Stimulated activated CD8-positive, alpha-beta memory T cell treated with anti-CD3 and anti-CD28 coated beads, Interleukin-7, amount 100 ng/mL, for 1 hour (primary cell): ENCODE results near the gene RAB13.
"Not testable (repeated sequence)": the region's sequence is repeated elsewhere in the genome, so short reads cannot be mapped to it uniquely, and the experiment has no call there.

Experiments
- DNase-seq, 2 donors: peaks; one replicate each; pipeline ENCODE4 v3.0.0-alpha.2; 2020; ENCODE audit warnings: low read depth in 2 of 2

The RAB13 gene

DNA sequence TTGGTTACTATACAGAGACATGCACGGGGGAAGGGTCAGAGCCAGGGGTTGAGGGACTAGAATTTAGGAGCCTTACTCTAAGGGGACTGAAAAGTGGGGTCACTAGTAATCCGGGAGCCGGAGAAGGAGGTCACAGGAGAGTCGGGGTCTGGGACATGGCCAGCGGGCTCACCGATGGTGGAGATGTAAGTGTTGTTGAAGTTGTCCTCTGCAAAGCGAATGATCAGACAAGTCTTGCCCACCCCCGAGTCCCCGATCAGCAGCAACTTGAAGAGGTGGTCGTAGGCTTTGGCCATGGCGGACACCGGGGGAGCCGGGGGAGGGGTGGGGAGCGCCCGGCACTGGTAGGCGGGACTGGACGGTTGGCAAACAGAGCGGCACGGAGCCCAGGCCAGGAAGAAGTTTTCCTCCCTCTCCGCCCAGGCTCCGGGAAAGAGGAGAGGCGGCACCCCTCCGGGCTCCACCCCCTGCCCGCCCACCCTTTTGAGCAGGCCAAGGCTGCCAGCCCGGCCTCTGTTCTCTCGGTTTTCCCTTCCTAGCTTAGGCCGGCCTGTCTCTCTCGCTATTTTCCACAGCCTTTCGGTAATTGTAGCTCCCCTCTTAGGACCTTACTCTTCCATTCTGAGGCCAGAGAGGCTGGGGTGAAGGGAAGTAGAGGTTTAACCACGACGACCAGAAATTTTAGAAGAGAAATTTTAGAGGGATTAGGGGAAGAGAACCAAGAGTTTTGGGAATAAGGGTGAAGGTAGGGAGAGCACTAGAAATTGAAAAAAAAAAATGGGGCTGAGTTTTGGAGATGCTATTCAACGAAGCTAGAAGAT, at the start of gene RAB13:
TSS of gene RAB13 (minus strand) at position 399 of the 821 bp plus-strand sequence. CDS start at position 296, 103 bp downstream.
- no peak for DNase-seq

DNA sequence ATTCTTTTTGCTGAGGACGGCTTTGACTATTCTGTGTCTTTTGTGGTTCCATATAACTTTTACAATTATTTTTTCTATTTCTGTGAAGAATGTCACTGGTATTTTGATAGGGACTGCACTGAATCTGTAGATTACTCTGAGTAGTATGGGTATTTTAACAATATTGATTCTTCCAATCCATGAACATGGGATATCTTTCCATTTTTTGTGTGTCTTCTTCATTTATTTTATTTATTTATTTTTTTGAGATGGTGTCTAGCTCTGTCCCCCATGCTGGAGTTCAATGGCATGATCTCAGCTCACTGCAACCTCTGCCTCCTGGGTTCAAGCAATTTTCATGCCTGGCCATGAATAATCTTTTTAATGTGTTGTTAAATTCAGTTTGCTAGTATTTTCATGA, 47.6 kb upstream of the RAB13 start:
- not testable (repeated sequence) for DNase-seq

DNA sequence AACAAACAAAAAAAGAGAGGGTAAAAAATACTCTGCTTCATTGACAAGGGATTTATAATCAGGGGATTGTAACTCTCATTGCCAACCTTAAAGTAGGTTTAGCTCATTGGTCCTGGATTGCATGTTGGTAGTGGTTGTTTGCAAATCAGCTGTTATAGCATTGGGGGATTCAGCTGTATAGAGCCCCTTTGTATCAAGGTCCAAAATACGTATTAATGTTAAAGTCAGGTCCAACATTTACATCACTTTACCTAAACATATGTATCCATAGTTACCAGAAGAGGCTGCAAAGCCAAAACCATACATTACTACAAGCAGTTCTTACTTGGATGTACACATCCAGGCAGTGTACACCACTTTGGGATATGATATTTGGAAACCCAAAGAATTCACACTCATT, 33.8 kb upstream of the RAB13 start:
- DNase-seq: no peak

DNA sequence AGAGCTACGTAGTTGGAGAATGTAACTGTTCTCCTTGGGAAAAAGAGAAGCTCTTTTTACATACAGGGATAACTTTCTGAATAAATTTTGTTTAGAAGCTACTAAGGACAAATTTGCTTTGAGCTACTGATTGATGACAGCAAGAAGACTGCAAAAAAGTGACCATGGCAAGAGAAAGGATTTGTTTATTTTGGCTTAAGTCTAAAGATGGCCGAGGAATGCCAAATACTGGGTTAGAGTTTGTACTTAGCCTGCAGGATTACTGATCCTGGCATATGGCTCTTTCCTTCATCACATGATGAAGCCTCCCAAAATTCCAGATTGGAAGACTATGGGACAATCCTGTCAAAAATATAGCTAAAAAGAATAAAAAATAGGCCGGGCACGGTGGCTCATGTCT, 33.1 kb upstream of the RAB13 start:
- DNase-seq: no peak

DNA sequence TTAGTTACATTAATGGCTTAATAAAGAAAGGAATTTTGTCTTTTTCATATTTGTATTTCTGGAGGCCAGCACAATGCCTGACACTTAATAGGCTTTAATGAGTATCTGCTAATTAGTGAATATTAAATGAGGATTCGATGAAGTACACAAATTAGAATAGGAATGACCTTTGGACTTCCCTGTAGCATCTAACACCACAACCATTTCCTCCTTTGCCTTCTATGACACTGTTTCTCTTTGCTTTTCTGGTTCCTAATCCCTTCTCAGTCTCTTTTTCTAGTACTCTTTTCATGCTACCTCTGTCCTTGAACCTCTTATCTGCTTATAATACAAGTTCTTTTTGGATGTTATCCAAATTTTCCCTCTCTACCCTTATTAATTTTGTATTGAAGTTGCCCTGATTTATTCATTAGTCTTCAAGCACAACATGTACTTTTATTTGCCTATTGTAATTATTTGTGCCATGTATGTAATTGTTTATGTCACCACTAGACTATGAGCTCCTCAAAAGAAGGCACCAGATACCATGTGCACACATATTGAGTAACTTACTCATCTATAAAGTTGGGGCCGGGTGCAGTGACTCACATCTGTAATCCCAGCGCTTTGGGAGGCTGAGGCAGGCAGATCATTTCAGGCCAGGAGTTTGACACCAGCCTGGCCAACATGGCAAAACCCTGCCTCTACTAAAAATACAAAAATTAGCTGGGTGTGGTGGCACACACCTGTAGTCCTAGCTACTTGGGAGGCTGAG, 28.2 kb upstream of the RAB13 start:
- no peak for DNase-seq

DNA sequence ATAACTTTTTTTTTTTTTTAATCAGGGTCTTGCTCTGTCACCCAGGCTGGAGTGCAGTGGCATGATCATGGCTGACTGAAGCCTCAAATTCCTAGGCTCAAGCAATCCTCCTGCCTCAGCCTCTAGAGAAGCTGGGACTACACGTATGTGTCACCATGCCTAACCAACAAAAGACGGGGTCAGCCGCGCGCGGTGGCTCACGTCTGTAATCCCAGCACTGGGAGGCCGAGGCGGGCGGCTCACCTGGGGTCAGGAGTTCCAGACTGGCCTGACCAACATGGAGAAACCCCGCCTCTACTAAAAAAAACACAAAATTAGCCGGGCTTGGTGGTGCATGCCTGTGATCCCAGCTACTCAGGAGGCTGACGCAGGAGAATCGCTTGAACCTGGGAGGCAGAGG, 26.4 kb upstream of the RAB13 start:
- not testable (repeated sequence) for DNase-seq

DNA sequence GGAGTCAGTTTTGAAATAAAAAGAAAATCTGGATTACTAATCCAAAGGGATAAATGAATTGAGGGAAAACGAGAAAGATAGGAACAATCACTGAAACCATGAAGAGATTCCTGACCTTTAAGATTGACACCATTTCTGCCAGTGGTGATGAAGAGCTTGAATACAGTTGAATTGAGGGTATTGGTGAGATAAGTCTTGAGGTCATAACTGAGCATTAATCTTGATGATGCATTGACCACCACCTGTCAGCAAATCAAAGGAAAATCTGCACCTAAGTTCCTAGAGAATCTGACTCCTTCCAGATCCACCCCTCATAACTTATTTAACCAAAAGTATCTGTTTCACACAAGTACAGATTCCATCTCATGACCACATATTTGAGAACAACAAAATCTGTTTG, 26.0 kb upstream of the RAB13 start:
- no peak for DNase-seq

DNA sequence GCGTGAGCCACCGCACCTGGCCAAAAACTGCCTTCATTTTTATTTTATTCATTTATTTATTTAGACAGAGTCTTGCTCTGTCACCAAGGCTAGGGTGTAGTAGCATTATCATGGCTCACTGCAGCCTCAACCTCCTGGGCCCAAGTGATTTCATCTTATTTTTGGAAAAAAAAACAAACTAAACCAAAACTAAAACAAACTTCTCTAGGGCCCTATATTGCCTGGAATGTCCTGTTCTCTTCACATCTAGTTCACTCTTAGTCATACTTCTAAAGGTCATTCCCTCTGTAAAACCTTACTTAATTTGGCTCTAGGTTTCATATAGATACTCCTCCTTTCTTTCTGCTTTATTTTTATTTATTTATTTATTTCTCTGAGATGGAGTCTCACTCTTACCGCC, 20.0 kb upstream of the RAB13 start:
- no peak for DNase-seq

DNA sequence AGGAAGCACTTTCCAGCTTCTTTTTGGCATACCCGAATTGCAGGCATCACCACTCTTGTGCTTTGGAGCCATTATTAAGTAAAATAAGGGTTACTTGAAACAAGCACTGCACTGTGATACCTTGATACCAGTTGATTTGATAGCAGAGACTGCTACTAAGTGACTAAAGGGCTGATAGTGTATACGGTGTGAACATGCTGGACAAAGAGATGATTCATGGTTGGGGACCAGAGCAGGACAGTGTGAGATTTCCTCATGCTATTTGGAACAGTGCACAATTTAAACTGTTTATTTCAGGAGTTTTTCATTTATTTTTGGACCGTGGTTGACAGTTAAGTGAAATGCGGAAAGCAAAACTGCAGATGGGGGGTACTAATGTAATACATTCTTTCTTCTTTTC, 14.3 kb upstream of the RAB13 start:
- no peak for DNase-seq

DNA sequence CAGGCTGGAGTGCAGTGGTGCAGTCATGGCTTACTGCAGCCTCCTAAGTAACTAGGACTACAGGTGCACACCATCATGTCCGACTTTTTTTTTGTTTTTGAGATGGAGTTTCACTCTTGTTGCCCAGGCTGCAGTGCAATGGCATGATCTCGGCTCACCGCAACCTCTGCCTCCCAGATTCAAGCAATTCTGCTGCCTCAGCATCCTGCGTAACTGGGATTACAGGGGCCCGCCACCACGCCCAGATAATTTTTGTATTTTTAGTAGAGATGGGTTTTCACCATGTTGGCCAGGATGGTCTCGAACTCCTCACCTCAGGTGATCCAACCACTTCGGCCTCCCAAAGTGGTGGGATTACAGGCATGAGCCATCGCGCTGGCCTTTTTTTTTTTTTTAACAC, 10.7 kb upstream of the RAB13 start:
- DNase-seq: not testable (repeated sequence)

DNA sequence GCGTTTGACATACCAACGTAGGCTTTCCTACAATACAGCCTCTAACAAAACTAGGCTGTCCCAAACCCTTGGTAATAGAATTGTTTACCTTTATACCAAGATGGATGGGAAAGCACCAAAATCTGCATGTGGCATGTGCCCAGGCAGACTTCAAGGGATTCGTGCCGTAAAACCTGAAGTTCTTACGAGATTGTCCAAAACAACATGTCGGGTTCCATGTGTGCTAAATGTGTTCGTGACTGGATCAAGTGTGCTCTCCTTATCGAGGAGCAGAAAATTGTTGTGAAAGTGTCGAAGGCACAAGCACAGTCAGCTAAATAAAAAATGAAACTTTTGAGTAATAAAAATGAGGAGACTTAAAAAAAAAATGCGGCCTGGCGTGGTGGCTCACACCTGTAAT, 9.5 kb upstream of the RAB13 start:
- no peak for DNase-seq

DNA sequence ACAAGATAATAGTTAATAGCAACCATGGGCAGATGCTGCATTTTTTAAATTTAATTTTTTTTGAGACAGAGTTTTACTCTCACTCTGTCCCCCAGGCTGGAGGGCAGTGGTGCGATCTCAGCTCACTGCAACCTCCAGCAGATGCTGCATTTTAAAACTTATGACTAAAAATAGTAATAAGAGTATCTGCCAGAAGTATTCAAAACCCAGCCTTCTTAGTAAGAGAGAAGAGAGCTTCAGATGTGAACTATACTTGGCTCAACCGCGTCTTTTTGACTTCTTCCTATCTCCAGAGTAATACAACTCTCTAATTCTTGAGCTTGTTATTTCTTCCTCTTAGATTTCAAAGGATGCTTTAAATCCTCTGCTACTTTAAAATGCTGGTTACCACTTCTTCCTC, 9.1 kb upstream of the RAB13 start:
- no peak for DNase-seq

DNA sequence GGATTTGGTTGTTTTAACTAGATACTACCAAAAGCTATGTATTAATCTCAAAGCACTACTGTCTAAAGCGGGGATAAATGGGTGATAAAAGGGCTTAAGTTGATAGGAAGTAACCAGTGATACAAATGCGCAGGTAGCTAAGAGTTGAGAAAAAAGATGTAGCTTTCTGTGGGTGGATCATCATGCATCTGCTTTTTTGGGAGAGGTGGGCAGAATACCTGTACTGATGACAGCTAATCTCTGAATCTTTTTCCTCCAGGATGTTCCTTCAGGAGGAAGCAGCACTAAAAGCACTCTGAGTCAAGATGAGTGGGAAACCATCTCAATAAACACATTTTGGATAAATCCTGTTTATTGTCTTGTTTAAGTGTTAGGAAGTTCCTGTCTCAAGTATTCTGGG, 5.7 kb upstream of the RAB13 start:
- no peak for DNase-seq

DNA sequence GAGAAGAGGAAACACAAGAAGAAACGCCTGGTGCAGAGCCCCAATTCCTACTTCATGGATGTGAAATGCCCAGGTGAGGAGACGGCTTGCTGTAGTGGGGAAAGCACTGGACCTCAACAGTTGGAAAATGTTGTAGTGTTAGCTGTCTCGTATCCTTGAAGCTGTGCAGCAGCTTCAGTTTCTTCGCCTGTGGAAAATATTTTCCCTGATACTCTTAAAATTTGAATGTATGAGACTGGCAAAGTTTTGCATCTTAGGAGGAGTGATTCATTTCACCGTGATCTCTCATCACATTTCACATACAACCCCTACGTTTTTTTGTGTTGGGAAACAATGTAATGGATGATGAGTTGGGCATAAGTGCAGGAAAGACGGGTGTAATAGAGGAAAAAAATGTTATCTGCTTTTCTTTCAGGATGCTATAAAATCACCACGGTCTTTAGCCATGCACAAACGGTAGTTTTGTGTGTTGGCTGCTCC, 5.1 kb upstream of the RAB13 start:
- DNase-seq: no peak

DNA sequence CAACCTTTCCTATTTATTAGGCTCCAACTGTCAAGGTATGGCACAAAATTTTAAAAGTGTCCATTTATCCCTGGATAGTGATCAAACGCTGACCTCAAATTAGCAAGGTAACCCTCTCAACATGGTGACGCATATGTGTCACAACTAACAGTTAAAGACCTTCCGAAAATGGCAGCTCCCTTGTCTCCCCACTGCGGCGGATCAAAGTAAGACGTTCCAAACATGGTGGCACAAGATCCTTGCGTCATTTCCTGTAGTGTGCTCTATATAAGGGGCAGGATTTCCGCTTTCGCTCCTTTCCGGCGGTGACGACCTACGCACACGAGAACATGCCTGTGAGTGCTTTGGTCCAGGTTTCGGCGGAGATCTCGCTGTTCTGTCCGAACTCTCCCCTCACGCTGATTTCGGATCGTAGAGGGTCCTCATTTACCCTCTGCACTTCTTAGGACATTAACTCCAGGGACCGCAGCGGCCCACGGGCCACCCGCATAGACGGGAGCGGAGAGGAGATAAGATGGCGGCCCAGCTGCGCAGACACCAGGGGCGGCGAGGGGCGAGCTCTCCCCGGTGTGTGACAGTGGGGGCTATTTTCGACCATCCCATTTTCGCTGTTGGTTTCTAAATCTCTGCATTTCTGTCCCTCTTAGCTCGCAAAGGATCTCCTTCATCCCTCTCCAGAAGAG, 4.5 kb upstream of the RAB13 start, which contains the start of gene RPS27:
TSS of gene RPS27 (plus strand) at position 295 of the 683 bp plus-strand sequence. CDS start at position 330, 35 bp downstream.
- peak; percentile 67 to 71 for DNase-seq

DNA sequence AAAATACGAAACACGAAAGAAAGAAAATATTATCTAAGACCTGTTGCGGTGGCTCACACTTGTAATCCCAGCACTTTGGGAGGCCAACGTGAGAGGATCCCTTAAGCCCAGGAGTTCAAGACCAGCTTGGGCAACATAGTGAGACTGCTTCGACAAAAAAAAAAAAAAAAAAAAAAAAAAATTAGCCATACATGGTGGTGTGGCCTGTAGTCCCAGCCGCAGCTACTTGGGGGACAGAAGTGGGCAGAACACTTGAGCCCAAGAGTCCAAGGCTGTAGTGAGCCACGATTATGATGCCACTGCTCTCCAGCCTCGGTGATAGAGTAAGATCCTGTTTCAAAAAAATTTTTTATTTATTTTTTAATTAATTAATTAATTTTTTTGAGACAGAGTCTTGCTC, 1.5 kb upstream of the RAB13 start:
- no peak for DNase-seq

DNA sequence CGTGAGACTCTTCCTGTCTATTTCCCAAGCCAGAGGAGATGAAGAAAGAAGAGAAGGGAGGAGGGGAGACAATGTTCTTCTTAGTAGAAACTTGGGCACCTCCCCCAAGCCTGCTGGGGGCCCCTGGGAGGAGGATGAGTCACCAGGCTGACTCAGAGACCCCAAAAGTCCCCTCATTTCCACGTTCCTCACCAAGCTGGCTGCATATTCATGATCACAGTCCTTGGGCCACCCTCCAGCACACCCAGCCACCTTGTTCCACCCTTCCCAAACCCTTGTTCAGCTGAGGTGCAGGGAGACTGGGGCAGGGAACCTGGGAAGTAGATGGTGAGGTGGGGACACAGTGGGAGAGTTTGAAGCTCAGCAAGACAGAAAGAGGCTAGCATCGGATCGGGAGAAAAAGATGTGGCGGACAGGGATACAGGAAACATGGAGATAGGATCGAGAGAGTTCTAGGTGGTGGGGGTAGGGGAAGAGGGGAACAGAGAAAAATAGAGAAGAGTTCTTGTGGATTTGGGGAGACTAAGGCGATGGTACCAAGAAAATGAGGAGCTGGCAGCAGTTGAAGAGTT, 712 bp downstream of the RAB13 start:
- DNase-seq: no peak

DNA sequence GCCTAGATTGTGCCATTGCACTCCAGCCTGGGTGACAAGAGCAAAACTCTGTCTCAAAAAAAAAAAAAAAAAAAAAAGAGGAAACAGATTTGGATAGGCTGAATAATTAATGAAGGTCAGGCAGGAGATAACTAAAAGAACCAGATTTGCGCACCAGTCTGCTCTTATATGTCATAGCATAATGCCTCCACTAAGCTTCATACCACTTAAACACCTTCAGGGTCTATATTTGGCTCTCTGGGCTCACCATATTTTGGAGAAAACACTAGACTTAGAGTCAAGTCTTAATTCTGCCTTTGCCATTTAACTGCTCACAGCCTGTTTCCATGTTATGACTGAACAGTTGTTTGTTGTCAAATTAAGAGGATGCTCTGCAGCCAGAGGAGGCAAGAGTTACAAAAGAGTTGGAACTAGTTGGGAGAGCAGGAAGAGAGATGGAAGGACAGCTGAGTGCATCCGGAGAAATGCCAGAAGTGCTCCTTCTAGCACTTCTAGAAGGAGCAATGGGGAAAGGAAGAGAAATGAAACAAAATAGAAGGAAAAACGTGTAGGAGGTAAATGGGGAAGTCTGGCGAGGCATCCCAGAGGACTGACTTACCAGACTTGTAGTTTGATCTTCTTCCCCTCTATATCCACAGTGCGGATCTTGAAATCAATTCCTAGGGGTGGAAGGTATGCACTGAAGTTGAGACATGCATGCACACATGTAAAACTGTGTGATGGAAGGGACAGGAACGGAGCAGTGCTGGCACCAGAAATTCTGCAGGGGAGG, 1.8 kb downstream of the RAB13 start:
- DNase-seq: no peak

DNA sequence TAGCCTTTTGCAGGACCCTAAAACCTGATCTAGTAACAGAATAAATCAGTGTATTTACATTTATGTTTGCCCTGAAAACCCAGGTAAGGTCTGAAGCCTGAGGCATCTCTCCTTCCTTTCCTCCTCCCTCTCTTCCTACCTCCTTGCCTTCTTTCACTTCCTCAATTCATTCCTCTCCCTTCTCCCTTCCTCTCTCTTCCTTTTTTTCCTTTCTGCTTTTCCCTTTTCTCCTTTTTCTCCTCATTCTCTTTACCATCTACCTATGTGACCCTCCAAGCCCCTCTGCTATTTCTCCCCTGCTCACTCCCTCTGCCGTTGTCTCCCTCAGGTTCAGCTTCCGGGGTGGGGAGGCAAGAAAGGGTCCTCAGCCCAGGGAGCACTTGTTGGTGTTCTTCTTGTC, 4.4 kb downstream of the RAB13 start:
- not testable (repeated sequence) for DNase-seq

DNA sequence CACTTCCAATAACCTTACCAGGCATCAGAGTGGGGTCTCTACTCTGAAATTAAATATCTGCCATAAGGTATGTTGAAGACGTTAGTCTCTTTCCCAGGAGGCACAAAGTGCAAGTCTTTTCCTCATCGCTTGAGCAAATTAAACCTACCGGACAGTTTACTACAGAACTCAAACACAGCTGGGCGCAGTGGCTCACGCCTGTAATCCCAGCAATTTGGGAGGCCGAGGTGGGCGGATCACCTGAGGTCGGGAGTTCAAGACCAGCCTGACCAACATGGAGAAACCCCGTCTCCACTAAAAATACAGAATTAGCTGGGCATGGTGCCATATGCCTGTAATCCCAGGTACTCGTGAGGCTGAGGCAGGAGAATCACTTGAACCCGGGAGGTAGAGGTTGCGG, 7.0 kb downstream of the RAB13 start:
- DNase-seq: not testable (repeated sequence)

DNA sequence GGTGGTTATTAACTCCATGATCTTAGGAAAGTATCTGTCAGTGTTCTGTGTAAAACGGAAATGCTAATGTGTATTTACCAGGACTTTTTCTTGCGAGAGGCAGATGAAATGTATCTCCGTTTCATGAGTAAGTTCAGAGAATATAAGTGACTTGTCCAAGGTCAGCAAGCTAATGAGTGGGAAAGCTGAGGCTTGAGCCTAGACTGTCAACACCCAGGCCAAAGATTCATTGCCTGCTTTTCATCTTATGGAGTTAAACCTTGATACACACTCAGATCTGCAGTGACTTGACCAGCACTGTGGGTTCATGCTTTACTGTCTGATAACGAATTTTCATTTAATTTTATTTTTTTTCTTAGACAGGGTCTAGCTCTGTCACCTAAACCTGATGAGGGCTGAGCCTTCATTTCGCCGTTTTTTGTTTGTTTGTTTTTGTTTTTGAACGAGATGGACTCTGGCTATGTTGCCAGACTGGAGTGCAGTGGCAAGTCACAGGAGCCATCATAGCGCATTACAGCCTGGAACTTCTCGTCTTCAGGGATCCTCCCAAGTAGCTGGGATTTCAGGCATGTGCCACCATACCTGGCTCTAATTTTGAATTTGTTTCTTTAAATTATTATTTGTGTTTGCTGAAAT, 7.7 kb downstream of the RAB13 start:
- DNase-seq: no peak
